ENCODE measurements around the gene U2AF1L4.

U2AF1L4 gene

GRCh38 chr19:35774274-35775045 lies 29.2 kb upstream of the U2AF1L4 start (continued):
- TF ChIP-seq ZBTB11 (tag by site-specific recombination; conservative IDR thresholded peaks at IDR 0.05; ENCODE audit: low read depth) (no peak), ZBTB26 (tag by site-specific recombination; optimal IDR thresholded peaks at IDR 0.05) (no peak), ZNF140 (tag by site-specific recombination; IDR thresholded peaks at IDR 0.05) (no peak), ZNF596 (tag by site-specific recombination; IDR thresholded peaks at IDR 0.05) (no peak), ZNF24 (tag by site-specific recombination; IDR thresholded peaks at IDR 0.05) (peak; percentile 99), ZNF580 (tag by site-specific recombination; IDR thresholded peaks at IDR 0.05) (no peak), ZNF629 (tag by site-specific recombination; IDR thresholded peaks at IDR 0.05) (no peak), ZNF416 (tag by site-specific recombination; IDR thresholded peaks at IDR 0.05) (no peak), ZNF184 (tag by site-specific recombination; IDR thresholded peaks at IDR 0.05) (no peak), ZNF354C (tag by site-specific recombination; IDR thresholded peaks at IDR 0.05; ENCODE audit: borderline replicate concordance, low read depth) (no peak), ZNF561 (tag by site-specific recombination; IDR thresholded peaks at IDR 0.05; ENCODE audit: borderline replicate concordance) (no peak), ZNF544 (tag by site-specific recombination; IDR thresholded peaks at IDR 0.05) (no peak), HIC1 (tag by site-specific recombination; IDR thresholded peaks at IDR 0.05) (no peak), ZSCAN4 (tag by site-specific recombination; IDR thresholded peaks at IDR 0.05) (no peak), ZNF121 (tag by site-specific recombination; IDR thresholded peaks at IDR 0.05) (no peak), ZNF707 (tag by site-specific recombination; IDR thresholded peaks at IDR 0.05) (no peak), ZBTB48 (tag by site-specific recombination; IDR thresholded peaks at IDR 0.05) (no peak), GLIS2 (tag by site-specific recombination; IDR thresholded peaks at IDR 0.05) (no peak), ZNF324 (tag by site-specific recombination; IDR thresholded peaks at IDR 0.05) (no peak), PRDM10 (tag by site-specific recombination; IDR thresholded peaks at IDR 0.05) (peak; percentile 98), PATZ1 (tag by site-specific recombination; IDR thresholded peaks at IDR 0.05) (peak; percentile 21; the same call in 1 of the 2 replicates), ZNF426 (tag by site-specific recombination; IDR thresholded peaks at IDR 0.05) (no peak), ZNF211 (tag by site-specific recombination; IDR thresholded peaks at IDR 0.05; ENCODE audit: low read depth) (no peak), ZNF10 (tag by site-specific recombination; IDR thresholded peaks at IDR 0.05) (peak; percentile 88), ZNF302 (tag by site-specific recombination; IDR thresholded peaks at IDR 0.05; ENCODE audit: low read depth) (no peak)

All from HEK293 (cell line).